Stimulated activated CD8-positive, alpha-beta memory T cell treated with anti-CD3 and anti-CD28 coated beads, Interleukin-4, amount 100 ng/mL, for 48 hours (primary cell): ENCODE results near the gene BRICD5.
"Not testable (repeated sequence)": the region's sequence is repeated elsewhere in the genome, so short reads cannot be mapped to it uniquely, and the experiment has no call there.

ENCODE experiments used
- DNase-seq: peaks from one replicate; pipeline ENCODE4 v3.0.0-alpha.2; 2020

Gene BRICD5

DNA sequence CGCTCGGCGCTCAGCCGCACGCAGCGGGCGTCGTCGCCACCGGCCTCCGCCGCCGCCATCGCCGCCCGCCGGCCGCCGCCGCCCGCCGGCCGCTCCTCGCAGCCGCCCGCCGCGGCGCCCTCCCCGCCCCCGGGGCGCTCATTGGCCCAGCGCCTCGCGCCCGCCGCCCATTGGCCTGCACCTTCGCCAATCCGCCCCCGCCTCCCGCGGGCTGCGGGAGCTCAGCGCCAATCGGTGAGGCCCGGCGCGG lies 4.0 kb upstream of the BRICD5 start, which contains the start of gene PGP:
TSS of gene PGP (minus strand) at position 122 of the 250 bp plus-strand sequence. CDS start at position 59, 63 bp downstream.
- no peak for DNase-seq

DNA sequence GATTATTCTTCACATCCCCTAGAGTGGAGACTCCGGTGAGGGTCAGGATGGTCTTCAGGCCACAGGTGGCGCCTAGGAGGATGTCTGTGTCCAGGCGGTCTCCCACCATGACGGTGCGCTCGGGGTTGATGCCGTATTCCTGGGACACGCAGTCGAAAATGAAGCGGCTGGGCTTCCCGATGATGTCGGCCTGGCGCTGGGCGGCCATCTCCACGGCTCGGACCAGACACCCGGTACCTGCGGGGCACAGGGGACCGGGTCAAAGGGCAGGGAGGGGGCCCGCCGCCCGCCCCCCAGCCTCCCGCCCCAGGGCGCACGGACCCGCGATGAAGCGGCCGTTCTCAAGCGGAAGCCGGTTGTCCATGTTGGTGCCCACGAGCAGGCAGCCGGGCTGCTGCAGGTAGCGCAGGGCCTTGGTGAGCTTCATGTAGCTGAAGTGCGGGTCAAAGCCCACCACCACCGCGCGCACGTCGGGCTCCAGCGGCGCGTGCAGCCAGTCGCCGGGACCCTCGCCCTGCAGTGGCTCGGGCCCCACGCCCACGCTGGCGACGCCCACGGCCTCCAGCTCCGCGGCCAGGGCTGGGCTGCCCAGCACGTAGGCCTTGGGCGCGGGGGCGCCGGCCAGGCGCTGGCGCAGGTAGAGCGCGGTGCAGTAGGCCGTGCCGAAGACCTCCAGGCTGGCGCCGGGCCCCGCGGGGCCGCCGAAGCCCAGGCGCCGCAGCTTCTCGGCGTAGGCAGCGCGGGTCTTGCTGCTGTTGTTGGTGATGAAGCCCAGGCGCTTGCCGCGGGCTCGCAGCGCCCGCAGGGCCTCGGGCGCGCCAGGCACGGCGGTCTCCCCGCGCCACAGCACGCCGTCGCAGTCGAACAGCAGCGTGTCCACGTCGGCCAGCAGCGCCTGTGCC lies 3.4 kb upstream of the BRICD5 start:
- no peak for DNase-seq

DNA sequence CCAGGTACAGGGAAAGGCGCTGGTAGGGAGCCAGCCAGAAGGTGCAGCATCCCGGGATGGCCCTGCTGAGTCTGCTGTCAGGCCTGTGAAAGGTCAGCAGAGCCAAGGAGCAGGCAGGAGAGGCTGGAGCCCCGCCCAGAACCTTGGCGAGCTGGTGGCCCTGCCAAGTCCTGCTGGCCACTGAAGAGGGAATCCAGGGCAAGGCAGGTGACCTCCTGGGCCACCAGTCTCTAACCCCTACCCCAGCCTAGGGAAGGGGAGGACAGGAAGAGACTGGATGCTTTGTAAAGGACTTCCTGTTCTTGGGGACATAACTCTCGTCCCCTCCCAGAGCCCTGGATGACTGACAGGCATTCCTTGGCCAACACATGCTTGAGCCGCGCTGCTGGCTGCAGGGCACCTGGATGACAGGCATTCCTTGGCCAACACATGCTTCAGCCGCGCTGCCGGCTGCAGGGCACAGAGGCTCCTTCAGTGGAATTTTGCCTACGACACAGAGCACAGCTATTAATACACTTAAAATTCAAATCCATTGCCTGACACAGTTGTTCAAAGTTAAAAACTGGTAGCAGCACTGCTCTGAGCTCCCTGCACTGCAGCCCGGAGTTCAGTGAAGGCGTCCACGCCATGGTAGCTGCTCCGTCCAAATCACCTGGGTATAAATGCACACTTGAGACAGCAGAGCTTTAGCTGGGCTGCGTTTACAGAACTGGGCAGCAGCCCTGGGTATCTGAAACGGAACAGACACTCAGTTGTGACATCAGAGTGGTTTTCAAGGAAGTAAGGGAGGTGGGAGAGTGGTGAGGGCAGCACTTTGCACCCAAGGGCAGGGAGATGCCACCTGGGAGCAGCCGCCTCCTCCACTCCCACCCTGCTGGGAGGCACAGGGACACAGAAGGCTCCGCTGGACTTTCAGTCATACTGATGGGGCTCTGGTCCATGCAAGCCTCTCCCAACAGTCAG lies 2.0 kb upstream of the BRICD5 start:
- DNase-seq, result no peak

DNA sequence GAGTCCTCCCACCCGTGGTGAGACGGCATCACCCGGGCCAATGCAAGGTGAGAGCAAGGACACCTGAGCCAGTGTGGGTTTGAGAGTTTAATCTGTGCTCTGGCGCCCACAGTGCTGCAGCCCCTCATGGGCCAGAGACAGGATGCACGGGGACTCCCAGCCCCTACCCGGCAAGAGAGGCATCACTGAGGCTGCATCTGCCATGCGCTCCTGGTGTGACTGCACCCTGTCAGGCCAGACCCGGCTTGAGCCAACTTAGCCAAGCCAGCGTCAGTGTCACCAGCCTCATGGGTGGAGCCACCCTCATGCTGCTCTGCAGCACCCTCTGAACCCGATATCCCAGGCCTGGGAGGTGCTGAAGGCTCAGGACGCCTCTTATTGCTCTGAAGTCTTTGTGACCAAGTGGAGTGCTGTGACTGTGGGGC lies 1.3 kb upstream of the BRICD5 start:
- no peak for DNase-seq

DNA sequence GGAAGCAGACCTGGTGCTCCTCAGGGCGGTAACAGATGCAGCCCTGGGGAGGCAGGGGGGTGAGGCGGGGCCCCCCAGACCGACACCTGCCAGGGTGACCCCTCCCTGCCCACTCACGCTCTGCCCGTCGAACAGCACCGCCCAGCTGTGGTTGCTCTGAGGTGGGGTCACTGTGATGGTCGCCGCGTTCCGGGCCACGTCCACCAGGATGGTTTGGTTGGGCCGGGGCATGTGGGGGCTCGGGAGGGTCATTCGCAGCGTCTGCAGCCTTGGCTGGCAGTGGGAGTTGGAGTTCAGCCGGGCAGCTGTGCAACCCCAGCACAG lies 692 bp downstream of the BRICD5 start:
- no peak for DNase-seq

DNA sequence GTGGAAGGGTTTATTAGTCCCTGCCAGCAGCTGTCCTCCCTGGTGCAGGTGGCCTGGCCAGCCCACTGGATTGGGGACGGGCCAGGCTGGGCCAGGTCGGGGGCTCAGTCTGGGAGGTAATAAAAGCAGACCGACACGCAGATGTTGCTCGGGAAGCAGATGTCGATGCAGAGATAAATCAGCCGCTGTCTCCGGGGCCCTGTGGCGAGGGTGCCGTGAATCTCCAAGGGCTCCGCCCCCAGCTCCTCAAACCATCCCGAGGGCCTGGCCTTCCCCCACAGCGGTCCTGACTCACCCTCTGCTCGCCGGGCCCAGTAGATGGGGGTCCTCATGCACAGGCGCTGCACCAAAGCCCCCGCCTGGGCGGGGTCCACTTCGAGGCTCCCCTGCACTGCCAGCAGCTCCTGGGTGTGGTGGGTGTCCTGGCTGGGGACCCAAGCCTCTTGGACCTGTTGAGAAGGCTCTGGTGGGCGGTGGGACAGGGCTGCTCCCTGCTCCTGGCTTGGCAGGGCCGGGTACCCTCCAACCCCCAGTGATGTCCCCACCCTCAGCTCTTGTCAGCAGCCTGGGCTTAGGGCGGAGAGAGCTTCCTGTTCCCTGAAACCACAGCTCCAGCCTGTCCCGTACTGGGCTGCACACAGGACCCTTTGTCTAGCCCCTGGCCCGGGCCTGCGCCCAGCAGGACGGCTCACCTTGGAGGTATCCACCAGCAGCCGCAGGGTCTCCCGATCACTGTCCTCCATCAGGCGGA lies 1.2 kb downstream of the BRICD5 start:
- no peak for DNase-seq

DNA sequence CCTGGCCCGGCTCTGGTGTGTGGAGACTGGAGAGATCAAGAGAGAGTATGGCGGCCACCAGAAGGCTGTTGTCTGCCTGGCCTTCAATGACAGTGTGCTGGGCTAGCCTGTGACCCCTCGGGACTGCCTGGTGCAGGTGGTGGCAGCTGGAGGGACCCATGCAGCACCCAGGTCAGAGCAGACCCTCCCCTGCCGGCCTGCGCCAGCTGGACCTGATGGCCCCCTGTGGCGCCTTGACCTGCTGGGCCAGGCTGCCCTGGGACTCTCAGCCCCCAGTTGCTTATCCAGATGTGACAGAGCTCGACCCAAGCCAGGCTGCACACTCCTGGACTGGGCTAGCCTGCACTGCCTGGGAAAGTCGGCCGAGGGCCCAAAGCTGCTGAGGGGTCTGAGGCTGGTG lies 1.9 kb downstream of the BRICD5 start:
- no peak for DNase-seq

DNA sequence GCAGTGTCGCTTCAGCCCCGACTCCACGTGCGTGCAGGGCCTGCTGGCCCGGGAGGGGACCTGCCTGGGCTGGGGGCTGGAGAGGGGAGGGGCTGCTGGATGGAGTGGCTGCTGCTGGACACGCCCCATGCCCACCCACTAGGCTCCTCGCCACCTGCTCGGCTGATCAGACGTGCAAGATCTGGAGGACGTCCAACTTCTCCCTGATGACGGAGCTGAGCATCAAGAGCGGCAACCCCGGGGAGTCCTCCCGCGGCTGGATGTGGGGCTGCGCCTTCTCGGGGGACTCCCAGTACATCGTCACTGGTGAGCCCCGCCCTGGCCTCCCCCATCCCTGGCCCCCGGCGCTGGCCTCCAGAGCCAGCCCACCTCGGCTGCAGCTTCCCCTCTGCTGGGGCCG lies 2.4 kb downstream of the BRICD5 start:
- no peak for DNase-seq

DNA sequence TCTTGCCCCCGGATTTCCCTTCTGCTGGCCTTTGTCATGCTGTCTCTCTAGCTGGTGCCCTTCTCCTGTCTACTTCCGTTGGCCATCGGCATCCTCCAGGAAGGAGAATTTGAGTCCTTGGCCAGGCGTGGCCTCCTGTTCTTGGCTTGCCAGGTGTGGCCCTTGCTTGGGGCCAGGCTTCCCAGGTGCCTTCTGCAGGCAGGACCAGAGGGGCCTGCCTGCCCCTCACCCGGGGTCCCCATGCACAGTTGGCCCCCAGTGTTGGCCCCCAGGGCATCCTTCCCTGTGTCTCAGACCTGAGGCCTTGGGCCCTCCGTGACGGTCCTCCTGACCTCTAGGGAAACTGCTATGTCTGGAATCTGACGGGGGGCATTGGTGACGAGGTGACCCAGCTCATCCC lies 2.8 kb downstream of the BRICD5 start:
- DNase-seq, result no peak

DNA sequence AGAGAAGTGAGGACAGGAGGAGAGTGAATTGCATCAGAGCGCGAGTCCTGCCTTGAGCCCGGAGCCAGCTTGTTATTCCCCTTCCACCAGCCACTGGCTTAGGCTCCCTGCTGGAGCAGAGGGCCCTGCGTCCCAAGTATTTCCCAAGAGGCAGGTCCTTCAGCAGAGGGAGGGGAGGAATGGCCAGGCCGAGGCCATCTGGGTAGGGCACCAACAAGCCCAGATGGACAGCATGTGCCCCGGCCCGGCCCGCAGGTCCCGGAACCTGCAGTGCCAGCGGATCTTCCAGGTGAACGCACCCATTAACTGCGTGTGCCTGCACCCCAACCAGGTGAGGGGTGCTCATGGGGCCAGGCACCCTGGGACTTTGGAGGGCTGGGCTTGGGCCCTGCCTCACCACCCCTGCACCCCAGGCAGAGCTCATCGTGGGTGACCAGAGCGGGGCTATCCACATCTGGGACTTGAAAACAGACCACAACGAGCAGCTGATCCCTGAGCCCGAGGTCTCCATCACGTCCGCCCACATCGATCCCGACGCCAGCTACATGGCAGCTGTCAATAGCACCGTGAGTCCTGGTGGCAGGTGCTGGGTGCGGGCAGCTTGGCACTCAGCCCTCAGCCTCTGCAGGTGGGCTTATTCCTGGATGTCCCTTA lies 3.8 kb downstream of the BRICD5 start:
- DNase-seq, result no peak

DNA sequence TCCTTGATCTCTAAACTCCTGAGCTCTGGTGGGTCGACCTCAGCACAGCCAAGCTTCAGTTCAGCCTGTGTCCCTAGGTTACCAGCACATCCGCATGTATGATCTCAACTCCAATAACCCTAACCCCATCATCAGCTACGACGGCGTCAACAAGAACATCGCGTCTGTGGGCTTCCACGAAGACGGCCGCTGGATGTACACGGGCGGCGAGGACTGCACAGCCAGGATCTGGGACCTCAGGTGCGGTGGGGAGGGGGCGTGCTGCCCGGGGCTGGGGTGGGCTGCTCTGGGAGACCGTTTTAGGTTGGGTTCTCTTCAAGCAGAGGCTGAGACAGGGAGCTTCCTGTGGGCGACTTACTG lies 4.3 kb downstream of the BRICD5 start:
- no peak for DNase-seq

DNA sequence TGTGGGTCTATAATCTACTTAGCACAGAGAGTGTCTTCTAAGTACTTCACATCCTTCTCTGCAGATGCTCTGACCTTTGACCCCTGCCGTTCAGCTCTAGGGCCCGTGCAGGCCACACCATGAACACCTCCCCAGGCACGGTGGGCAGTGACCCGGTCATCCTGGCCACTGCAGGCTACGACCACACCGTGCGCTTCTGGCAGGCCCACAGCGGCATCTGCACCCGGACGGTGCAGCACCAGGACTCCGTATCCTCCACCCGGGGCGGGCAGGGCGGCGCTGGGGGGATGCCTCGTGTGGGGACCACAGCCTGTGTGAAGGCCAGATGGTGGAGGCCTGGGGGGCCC lies 4.7 kb downstream of the BRICD5 start:
- no peak for DNase-seq

DNA sequence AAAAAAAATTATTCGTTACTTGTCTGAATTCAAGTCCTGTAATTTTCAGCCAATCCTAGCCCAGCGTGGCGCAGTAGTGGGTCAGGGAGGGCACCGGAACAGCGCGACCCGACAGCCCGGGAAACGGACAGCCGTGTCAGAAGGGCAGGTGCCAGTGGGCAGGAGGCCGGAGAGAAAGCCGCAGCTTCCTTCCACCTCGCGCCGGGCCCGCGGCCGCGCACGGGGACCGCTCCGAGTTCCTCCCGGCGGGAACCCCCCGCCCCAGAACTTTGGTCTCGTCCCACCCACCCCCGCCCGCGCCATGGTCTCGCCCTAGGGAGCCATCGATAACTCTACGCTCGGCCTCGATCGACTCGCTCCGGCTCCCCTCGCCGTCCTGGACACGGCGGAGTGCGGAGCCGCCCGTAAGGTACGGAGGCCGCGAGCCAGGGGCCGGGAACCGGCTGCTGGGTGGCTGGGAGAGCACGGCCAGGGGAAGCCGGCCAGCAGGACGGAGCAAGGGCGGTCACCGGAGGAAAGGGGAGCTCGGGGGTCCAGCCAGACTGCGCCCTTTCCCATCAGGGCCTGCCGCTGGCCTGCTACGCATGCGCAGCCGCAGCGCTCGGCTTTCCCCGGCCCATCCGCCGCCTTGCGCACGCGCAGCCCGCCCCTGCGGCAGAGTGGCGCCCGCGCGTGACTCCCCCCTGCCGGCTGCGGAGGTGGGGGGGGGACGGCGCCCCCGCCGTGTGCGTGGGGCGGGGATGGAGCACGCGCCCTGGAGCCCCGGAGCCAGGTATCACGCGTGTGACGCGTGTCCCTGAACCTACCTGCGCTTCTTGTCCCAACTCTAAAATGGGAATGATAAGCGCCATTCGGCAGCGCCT lies 5.3 kb downstream of the BRICD5 start, which contains the start of gene MLST8:
TSS of gene MLST8 (plus strand) at position 351 of the 863 bp plus-strand sequence. CDS start 632 bp downstream, outside the sequence.
- DNase-seq, result peak; percentile 88

DNA sequence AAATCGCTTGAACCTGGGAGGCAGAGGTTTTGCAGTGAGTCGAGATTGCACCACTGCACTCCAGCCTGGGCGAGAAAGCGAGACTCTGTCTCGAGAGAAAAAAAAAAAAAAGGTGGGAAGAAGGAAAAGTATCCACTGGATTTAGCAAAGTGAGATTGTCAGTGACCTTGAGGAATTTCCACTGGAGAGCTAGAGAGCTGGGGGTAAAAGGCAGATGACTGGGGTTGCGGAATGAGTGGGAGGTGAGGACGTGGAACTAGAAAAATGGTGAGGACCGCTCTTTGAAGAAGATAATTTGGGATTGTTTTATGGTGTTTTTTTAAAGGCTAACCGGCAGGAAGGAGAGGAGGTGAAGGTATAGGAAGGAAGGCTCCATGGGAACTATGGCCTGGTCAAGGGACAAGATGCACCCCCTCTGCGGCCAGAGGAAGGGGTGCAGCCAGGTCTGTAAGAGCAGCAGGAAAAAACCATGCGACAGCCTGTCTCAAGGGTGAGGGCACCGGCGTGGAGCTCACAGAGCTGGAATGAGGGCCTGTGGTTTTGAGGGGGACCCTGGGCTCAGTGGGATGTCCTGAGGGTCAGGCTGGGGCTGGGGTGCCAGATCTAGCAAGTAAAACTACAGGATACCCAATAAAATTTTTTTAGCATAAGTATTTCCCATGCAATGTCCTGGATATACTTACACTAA lies 6.1 kb downstream of the BRICD5 start:
- DNase-seq, result no peak

DNA sequence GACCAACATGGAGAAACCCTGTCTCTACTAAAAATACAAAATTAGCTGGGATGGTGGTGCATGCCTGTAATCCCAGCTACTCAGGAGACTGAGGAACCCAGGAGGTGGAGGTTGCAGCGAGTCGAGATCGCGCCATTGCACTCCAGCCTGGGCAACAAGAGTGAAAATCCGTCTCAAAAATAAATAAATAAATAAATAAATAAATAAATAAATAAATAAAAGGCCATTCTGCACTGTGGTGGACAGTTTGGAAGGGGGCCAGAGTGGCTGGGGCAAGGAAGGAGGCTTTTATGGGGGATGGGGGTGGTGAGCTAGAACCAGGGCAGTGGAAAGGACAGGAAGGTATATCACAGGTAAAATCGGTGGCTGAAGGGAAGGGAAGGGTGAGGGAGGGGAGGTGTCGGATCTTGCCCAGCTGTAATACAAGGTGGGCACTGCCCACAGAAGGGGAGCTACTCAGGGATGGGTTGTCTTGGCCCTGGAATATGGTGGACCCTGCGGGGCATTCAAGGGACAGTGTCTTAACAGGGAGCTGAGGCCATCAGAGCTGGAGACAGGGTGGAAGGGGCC lies 7.5 kb downstream of the BRICD5 start:
- DNase-seq, result not testable (repeated sequence)

DNA sequence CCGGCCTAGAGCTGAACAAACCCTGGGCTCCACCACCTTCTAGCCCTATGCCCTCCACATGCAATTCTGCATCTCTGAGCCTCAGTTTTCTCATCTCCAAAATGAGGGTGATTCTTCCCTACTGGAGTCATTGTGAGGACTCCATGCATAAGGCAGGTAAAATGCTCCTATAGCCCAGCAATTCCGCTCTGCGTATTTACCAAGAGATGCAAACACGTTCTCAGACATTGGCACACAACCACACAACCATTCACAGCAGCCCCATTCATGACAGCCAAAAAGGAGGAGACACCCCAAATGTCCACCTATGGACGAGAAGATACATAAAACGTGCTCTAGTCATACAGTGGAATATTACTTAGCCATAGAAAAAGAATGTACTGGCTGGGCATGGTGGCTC lies 10.3 kb downstream of the BRICD5 start:
- no peak for DNase-seq

DNA sequence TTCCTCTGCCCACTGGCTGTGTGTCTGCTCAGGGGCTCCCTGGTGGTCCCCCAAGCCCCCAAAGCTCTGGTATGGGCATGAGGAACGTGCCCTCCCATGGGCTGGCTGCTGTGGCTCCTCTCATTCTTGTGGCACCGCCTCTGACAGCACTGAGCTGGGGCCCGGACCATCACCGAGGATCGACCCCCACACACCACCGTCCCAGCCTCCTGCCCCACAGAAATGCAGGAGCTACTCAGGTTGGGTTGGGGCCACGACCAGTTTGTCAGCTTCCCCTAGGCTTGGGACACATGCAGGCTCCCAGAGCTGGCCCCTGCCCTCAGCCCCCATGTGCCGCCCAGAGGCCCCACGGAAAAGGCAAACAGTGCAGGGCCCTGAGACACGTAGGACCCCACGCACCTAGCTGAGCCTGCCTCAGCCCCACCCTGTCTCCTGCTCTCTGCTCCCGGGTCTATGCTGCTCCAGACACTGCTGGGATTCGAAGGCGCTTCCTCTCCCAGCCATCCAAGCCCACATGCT lies 11.0 kb downstream of the BRICD5 start:
- DNase-seq, result no peak

DNA sequence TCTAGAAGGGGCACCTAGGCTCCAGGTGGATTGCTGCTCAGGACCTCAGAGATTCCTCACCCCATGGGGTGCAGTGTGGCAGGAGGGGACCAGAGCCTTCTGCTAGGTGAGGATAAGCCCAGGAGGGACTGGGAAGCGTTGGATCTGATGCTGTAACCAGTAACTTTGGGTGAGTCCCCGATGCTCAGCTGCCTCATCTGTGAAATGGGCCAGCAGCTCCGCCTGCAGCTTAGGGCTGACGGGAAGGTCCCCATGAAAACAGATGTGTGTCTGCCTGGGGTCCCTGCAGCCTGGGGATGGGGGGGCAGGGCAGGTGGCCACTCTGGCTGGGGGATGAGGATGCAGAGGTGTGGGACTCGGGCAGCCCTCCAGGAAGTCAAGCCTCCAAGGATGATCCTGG lies 11.6 kb downstream of the BRICD5 start:
- no peak for DNase-seq

DNA sequence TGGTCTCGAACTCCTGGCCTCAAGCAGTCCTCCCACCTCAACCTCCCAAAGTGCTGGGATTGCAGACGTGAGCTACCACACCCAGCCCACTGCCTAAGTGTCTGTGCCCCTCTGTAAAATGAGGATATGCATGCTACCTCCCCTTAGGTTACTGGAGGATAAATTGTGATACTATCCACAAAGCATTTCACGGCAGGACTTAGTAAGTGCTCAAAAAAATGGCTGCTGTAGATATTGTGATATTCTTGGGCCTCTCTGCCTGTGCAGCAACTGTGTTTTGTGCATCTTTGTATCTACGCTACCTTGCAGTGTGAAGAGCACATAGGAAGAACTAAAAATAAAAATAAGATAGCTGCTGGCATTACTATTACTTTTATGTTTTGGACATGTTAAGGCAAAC lies 12.4 kb downstream of the BRICD5 start:
- DNase-seq, result no peak

DNA sequence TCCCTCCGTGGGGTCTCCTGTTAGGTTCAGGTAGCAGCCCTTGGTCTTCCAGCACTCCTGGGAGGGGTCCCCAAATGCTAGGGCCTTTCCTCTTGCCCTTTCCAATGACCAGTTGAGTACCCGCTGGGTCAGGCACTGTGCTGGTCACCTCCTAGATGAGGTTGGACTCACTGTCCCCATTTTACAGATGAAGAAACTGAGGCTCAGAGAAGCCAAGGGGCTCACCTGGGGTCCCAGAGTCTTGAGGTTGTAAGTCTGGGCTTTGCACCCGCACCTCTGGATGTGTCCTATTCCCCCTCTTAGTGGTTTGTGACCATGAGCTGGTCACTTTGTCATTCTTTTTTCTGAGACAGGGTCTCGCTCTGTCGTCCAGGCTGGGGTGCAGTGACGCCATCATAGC lies 12.9 kb downstream of the BRICD5 start:
- DNase-seq, result no peak
